Tibial artery (tissue), 4 donors: Measurements from ENCODE around the gene TRIM3.

Source experiments
- DNase-seq, 2 donors: peaks; one replicate each; pipeline ENCODE4 v3.0.0-alpha.2; 2019
- H3K27ac ChIP-seq, 2 donors: fragments of 200-600 bp; sonication (generic) in 1 of 2; 1 replicate in 1 of 2; 2 replicates in 1 of 2; pipeline ENCODE4 v1.5.1; 2018 to 2019; ENCODE audit warnings: mild to moderate bottlenecking in 1 of 2
- H3K27me3 ChIP-seq, 2 donors: fragments of 200-600 bp; sonication (generic) in 1 of 2; one replicate each; pipeline versions ENCODE4 v1.5.1 to v1.6.0; 2016 to 2019
- H3K36me3 ChIP-seq, 3 donors: fragments of 200-600 bp; sonication (generic) in 2 of 3; one replicate each; pipeline ENCODE4 v1.5.1; 2016 to 2019; ENCODE audit warnings: mild to moderate bottlenecking in 2 of 3
- H3K4me1 ChIP-seq, 4 donors: fragments of 200-600 bp; sonication (generic) in 2 of 4; 1 replicate in 3 of 4; 2 replicates in 1 of 4; pipeline ENCODE4 v1.5.1; 2016 to 2019
- H3K4me3 ChIP-seq, 2 donors: fragments of 200-600 bp; sonication (generic) in 1 of 2; 1 replicate in 1 of 2; 2 replicates in 1 of 2; pipeline ENCODE4 v1.5.1; 2018 to 2019; ENCODE audit warnings: mild to moderate bottlenecking in 2 of 2
- H3K9me3 ChIP-seq, 3 donors: fragments of 200-600 bp; sonication (generic) in 1 of 3; one replicate each; pipeline ENCODE4 v1.5.1; 2016 to 2019
- intact Hi-C: fragments of 100-400 bp; cut with DNase I; formaldehyde crosslinking; loops from one replicate; pipeline ENCODE4 v1.15.0; 2023; ENCODE audit warnings: low total_unique reads
- TF ChIP-seq, protein P1 (sequence below), 2 experiments: fragments of 200-600 bp in 1 of 2; fragments of 450-650 bp in 1 of 2; IDR thresholded peaks; one replicate each; pipeline ENCODE4 v1.5.1; 2017 to 2019; ENCODE audit warnings: antibody characterized with exemption in 2 of 2, mild to moderate bottlenecking in 1 of 2, moderate library complexity in 1 of 2

The TRIM3 gene

DNA sequence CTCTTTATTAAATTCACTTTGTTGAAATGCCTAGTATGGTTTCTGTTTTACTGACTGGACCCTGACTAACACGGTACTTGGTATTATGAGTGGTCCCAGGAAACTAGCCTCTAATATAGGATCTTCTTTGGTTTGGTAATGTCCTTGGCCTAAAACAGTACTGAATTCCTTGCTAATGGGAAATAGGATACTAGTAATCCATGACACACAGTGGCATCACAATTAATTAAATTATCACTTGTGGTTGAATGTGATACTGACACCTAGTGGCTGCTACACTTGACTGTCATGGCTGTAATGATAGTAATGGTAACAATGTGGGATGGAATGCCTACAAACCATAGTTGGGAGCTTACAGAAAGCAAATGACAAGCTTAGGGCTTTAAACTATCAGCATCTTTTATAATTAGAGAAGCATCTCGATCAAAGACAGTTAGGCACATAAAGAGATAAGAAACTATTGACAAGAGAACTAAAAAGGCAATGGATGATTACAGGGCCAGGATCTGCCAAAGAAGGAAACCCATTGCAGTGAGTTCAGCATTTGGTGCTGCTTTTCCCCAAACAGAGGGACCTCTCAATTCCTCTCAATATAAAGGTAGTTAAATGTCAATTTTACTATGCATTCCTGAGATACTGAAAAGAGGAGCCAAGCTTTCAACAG is 32.0 kb upstream of the TRIM3 start:
- Histone ChIP-seq H3K9me3 (no peaks in the 10 kb centered on the region), H3K27ac (no peak overlapping the region), H3K4me3 (no peak overlapping the region), H3K27me3 (no peaks in the 10 kb centered on the region), H3K36me3 (peaks cover 0 to 54% (median 11%) of the 10 kb centered on the region in 3 donors), H3K4me1 (no peaks in the 10 kb centered on the region)
- TF ChIP-seq, protein P1, sequence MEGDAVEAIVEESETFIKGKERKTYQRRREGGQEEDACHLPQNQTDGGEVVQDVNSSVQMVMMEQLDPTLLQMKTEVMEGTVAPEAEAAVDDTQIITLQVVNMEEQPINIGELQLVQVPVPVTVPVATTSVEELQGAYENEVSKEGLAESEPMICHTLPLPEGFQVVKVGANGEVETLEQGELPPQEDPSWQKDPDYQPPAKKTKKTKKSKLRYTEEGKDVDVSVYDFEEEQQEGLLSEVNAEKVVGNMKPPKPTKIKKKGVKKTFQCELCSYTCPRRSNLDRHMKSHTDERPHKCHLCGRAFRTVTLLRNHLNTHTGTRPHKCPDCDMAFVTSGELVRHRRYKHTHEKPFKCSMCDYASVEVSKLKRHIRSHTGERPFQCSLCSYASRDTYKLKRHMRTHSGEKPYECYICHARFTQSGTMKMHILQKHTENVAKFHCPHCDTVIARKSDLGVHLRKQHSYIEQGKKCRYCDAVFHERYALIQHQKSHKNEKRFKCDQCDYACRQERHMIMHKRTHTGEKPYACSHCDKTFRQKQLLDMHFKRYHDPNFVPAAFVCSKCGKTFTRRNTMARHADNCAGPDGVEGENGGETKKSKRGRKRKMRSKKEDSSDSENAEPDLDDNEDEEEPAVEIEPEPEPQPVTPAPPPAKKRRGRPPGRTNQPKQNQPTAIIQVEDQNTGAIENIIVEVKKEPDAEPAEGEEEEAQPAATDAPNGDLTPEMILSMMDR (IDR thresholded peaks at IDR 0.05) = peak; percentile 70 to 74
- DNase-seq = no peak
- intact Hi-C loops = loop anchor here (10.0 kb wide), 1 partner anchor 121 kb away; no protein-coding TSS in a partner anchor

DNA sequence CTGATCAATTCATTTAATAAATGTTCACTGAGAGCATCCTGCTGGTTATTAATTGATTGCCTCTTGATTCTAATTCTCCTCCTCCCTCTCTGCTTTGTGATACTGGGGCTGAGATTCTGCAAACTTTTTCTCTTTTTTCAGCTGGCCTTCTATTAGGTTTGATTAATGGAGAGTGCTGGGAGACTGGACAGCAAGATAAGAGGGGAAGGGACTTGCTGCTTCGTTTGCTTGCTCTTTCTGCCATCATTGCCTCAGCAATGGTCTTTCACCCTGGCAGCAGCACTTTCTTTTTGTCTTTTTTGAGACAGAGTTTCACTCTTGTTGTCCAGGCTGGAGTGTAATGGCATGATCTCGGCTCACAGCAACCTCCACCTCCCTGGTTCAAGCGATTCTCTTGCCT is 30.4 kb upstream of the TRIM3 start:
- intact Hi-C loops = loop anchor here (10.0 kb wide), 1 partner anchor 119 kb away; no protein-coding TSS in a partner anchor
- Histone ChIP-seq H3K36me3 (peaks cover 0 to 50% (median 11%) of the 10 kb centered on the region in 3 donors), H3K4me3 (no peak overlapping the region), H3K9me3 (no peaks in the 10 kb centered on the region), H3K27me3 (no peaks in the 10 kb centered on the region), H3K4me1 (peaks cover 0 to 14% (median 0%) of the 10 kb centered on the region in 4 donors), H3K27ac (no peak overlapping the region)
- TF ChIP-seq, protein P1 (IDR thresholded peaks at IDR 0.05) = no peak
- no peak for DNase-seq

DNA sequence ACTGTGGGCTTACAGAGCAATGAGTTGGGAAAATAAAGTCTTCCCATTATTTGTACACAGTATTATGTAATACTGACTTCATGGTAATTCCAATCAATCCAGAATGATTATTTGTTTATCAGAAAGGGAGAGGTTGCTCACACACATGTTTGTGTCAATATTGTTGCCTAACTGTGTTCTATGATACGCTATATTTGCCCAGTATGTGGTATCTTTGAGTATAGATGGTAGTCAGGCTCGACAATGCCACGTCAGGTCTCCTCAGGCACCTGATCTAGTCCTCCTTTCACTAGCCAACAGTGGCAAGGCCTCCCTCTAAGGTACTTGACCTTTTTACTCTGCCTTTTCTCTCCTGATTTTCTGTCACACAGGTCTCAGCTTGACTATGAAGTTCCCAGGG is 28.6 kb upstream of the TRIM3 start:
- intact Hi-C loops = loop anchor here (10.0 kb wide), 1 partner anchor 118 kb away; no protein-coding TSS in a partner anchor
- peaks cover 0 to 58% (median 11%) of the 10 kb centered on the region in 3 donors for H3K36me3 ChIP-seq

DNA sequence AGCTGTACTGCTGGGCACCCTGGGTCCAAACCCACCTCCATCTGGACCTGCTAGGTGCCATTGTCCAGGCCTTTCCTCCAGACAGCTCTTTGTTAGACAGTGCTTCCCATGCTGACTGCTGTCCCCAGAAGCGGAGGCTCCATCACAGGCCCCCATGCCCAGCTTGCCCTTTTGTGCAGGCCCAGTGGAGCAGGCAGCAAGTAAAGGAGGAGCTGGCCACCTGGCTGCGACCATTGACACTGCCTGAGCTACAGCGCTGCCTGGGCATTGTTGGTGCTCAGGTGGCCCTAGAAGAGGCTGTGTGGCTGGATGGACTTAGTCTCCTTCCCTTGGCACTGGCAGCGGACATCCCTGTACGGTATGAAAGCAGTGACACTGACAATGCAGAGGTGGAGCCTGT is 24.8 kb upstream of the TRIM3 start:
- Histone ChIP-seq H3K36me3 (peaks cover 0 to 56% (median 16%) of the 10 kb centered on the region in 3 donors), H3K27me3 (no peaks in the 10 kb centered on the region), H3K4me1 (peaks cover 0 to 39% (median 15%) of the 10 kb centered on the region in 4 donors), H3K27ac (peak overlapping the region; percentile 68 to 75), H3K4me3 (no peak overlapping the region), H3K9me3 (no peaks in the 10 kb centered on the region)
- intact Hi-C loops = no loop called here
- DNase-seq = no peak
- TF ChIP-seq, protein P1 (IDR thresholded peaks at IDR 0.05) = no peak

More for the DNA sequence above, 28.6 kb upstream of the TRIM3 start:
- no peak overlapping the region for H3K4me3 ChIP-seq
- TF ChIP-seq, protein P1 (IDR thresholded peaks at IDR 0.05) = no peak
- no peak overlapping the region for H3K27ac ChIP-seq
- no peaks in the 10 kb centered on the region for H3K9me3 ChIP-seq
- no peaks in the 10 kb centered on the region for H3K27me3 ChIP-seq
- DNase-seq = no peak
- peaks cover 0 to 32% (median 13%) of the 10 kb centered on the region in 4 donors for H3K4me1 ChIP-seq

DNA sequence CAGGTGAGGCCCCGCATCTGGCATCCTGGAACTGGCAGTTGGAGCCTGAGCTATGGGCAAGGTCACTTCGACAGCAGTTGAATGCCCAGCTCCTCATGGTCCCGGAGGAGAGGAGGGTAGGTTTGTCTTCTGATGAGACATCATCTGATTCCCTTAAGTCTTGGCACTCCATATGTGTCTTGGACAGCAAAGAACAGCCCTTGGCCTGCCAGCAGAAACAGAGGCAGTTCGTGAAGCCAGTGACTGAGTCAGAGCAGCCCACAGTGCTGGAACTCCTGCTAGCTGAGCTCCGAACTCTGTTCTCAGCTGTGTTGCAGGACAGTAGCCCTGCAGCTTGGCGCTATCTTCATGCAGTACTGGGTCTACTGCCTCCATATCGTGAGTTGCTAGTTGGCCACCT is 24.4 kb upstream of the TRIM3 start:
- DNase-seq = peak; percentile 35 to 81
- Histone ChIP-seq H3K36me3 (peaks cover 0 to 52% (median 12%) of the 10 kb centered on the region in 3 donors), H3K9me3 (no peaks in the 10 kb centered on the region), H3K4me3 (no peak overlapping the region), H3K27ac (peak overlapping the region; percentile 68 to 75), H3K27me3 (no peaks in the 10 kb centered on the region), H3K4me1 (peaks cover 0 to 39% (median 15%) of the 10 kb centered on the region in 4 donors)
- TF ChIP-seq, protein P1 (IDR thresholded peaks at IDR 0.05) = no peak
- intact Hi-C loops = no loop called here
